Fibroblast of lung (primary cell): ENCODE results near the gene CCL19.
A peak's percentile ranks its signal among the peaks of the same experiment; 100 is the strongest.

Experiments used
- CTCF ChIP-seq, 2 donors: IDR thresholded peaks in 1 of 2; conservative IDR thresholded peaks in 1 of 2; 1 replicate in 1 of 2; 2 replicates in 1 of 2; pipeline ENCODE4 v1.5.1; 2011 to 2012; ENCODE audit warnings: low read length in 2 of 2, control low read depth in 1 of 2, inconsistent platforms in 1 of 2, low read depth in 1 of 2, mild to moderate bottlenecking in 1 of 2
- EZH2 ChIP-seq: IDR thresholded peaks from 2 replicates; pipeline ENCODE4 v1.5.1; 2012; ENCODE audit warnings: low read length, control low read depth, mild to moderate bottlenecking; ENCODE audit errors: missing control alignments

DNA sequence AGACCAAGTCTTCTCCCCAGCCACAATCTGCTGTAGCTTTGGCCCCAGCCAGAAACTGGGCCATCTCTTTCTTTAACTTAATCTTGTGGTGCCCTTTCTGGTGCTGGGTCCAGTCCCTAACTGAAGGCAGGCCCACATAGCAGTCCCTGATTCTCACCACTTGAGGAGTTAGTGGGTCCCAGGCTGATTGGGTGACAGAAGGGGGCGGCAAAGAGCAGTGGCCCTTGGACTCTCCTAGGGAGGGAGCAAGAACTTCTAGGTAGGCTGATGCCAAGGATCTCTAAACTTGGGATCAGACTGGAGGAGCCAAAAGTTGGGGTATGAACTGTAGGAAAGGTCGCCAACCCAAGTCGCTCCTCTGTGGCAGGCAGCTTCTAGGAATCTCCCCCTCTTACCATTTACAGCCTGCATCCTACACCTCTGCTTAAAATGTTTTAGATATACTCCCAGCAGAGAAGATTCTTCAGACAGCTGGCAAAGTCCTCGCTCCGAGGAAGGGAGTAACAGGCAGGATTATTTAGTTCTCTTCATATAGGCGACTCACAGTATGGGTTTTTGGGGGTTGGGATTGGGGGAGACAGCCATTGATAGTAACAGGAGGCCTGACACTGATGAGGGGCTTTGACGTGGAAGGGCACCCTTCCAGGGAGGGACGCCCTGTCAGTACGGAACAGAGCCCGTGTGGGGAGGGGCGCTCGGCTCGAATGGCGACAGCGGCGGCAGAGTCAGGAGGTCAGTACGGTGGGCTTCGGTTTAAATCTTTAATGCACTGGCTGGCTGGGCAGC, 26.6 kb downstream of the CCL19 start:
- TF ChIP-seq CTCF (conservative IDR thresholded peaks at IDR 0.05 in 1 of 2, IDR thresholded peaks at IDR 0.05 in 1 of 2; ENCODE audit: low read depth in 1 of 2, low read length in 2 of 2) (peak; percentile 92 to 97), EZH2 (no peak)
